ENCODE measurements around the gene C10orf88. TPM values are rescaled to one million over a fixed set of nuclear protein-coding genes. Genes with fewer than 3 reads are reported as not detected.
"Not testable (repeated sequence)": the region's sequence is repeated elsewhere in the genome, so short reads cannot be mapped to it uniquely, and the experiment has no call there.

C10orf88 gene
- total and polyA plus RNA-seq, 7 experiments from 2014 or later: 5.2 to 16.8 (median 8.5) TPM

DNA sequence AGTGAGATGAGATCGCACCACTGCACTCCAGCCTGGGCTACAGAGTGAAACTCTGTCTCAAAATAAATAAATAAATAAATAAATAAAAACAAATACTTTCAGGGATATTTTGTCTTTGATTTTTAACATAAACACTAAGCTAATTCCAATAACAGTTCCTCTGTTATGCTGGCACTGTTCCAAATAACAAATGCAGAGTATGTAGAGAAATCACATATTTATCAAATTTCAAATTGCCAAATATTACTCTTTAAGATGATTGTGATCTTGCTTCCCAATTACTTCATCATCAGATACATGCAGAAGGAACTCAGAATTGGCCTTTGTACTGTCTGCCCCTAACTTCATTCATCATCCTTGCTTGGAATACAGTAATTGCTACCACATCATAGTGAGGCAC is 23.9 kb downstream of the C10orf88 start:
- Histone ChIP-seq H3K4me3 (ENCODE audit: low read length) (no peak overlapping the region), H3K27ac (ENCODE audit: low read depth, low read length) (no peak overlapping the region), H3K36me3 (ENCODE audit: control insufficient read depth in 2 of 3, insufficient read depth in 3 of 3, low read length in 3 of 3) (peaks cover 0 to 4% (median 0%) of the 10 kb centered on the region in 3 experiments), H3K4me1 (ENCODE audit: control insufficient read depth in 2 of 2, insufficient read depth in 2 of 2, low read length in 2 of 2) (no peaks in the 10 kb centered on the region), H3K9me3 (ENCODE audit: control insufficient read depth in 2 of 3, low read length in 3 of 3) (no peaks in the 10 kb centered on the region), H3K27me3 (ENCODE audit: control insufficient read depth in 2 of 2, insufficient read depth in 2 of 2, low read length in 2 of 2) (no peaks in the 10 kb centered on the region)
- no peak overlapping the region for H3K27ac Mint-ChIP-seq
- CTCF ChIA-PET: no interaction called here
- POLR2A ChIA-PET: no interaction called here
- H3K4me3 Mint-ChIP-seq: no peak overlapping the region
- intact Hi-C loops (cut with micrococcal nuclease): no loop called here
- no peaks in the 10 kb centered on the region for H3K9me3 Mint-ChIP-seq
- DNase-seq (no peak), ATAC-seq (no peak)
- H3K4me1 Mint-ChIP-seq: peaks cover 0 to 7% (median 4%) of the 10 kb centered on the region in 7 donors
- H3K27me3 Mint-ChIP-seq: no peaks in the 10 kb centered on the region
- H3K36me3 Mint-ChIP-seq: peaks cover 0 to 28% (median 4%) of the 10 kb centered on the region in 5 donors

DNA sequence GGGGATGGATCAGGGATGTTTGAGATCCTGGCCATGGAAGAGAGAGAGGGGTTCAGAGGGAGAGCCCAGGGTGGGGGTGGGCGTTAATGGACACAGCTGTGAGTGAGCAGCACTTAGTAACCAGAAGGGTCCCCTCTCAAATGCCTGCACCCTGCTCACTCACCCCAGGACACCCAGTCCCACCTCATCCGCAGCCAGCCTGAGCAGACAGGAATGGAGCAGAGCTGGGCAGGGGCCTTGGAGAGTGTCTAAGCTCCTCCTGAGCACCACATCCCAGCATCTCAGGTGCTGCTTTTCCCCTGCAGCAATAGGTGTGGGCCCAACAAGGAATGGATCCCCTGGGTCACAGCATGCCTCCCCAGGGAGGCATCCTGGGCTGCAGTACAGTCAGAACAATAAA is 38.3 kb downstream of the C10orf88 start:
- Mint-ChIP-seq H3K4me1 (no peaks in the 10 kb centered on the region), H3K4me3 (no peak overlapping the region), H3K27me3 (peaks cover 0 to 14% (median 12%) of the 10 kb centered on the region in 5 donors), H3K9me3 (peaks cover 0 to 12% (median 3%) of the 10 kb centered on the region in 11 donors), H3K27ac (no peak overlapping the region), H3K36me3 (peaks cover 0 to 5% (median under 1%) of the 10 kb centered on the region in 5 donors)
- no peak overlapping the region for H3K27ac ChIP-seq (ENCODE audit: low read depth, low read length)
- intact Hi-C loops (cut with micrococcal nuclease): no loop called here
- ATAC-seq (no peak), DNase-seq (no peak)
- POLR2A ChIA-PET: no interaction called here
- no peak overlapping the region for H3K4me3 ChIP-seq (ENCODE audit: low read length)
- H3K4me1 ChIP-seq (ENCODE audit: control insufficient read depth in 2 of 2, insufficient read depth in 2 of 2, low read length in 2 of 2): no peaks in the 10 kb centered on the region
- no peaks in the 10 kb centered on the region for H3K36me3 ChIP-seq (ENCODE audit: control insufficient read depth in 2 of 3, insufficient read depth in 3 of 3, low read length in 3 of 3)
- CTCF ChIA-PET: no interaction called here
- no peaks in the 10 kb centered on the region for H3K9me3 ChIP-seq (ENCODE audit: control insufficient read depth in 2 of 3, low read length in 3 of 3)
- no peaks in the 10 kb centered on the region for H3K27me3 ChIP-seq (ENCODE audit: control insufficient read depth in 2 of 2, insufficient read depth in 2 of 2, low read length in 2 of 2)

DNA sequence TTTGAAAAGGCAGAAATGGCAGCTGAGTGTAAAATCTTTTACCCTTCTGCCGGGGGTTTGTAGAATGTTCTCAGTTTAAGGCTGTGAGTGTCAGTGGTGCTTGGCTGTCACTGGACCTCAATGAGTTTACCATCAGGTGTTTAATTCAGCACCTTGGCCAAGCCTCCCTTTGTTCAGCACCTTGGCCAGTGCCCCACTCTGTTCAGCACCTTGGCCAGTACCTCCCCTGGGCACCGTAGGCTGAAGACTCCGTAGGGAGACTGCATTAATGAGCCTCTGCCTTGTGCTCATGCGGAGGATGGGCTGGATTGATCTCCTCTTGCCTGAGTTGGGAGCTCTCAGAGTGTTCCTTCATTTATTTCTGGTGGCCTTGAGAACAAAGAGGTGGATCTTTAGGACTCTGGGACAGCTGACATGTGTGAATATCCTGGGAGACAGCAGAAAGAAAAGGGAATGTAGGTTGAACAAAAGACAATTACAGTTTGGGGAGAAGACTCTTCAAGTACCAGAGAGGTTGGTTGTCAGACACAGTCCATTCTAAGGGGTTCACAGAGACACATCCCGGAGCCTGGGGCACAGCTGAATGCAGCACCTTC is 42.0 kb downstream of the C10orf88 start:
- H3K27me3 Mint-ChIP-seq: peaks cover 5 to 15% (median 12%) of the 10 kb centered on the region in 5 donors
- peaks cover 0 to 8% (median 5%) of the 10 kb centered on the region in 11 donors for H3K9me3 Mint-ChIP-seq
- H3K36me3 Mint-ChIP-seq: peaks cover 0 to 5% (median 0%) of the 10 kb centered on the region in 5 donors
- no peaks in the 10 kb centered on the region for H3K4me1 Mint-ChIP-seq
- intact Hi-C loops (cut with micrococcal nuclease): loop anchor here in 1 of 2 donors (1.0 kb wide), 1 partner anchor 33 kb away; the partner anchor contains the start of gene FAM24B
- Histone ChIP-seq H3K36me3 (ENCODE audit: control insufficient read depth in 2 of 3, insufficient read depth in 3 of 3, low read length in 3 of 3) (no peaks in the 10 kb centered on the region), H3K9me3 (ENCODE audit: control insufficient read depth in 2 of 3, low read length in 3 of 3) (no peaks in the 10 kb centered on the region), H3K4me3 (ENCODE audit: low read length) (no peak overlapping the region), H3K4me1 (ENCODE audit: control insufficient read depth in 2 of 2, insufficient read depth in 2 of 2, low read length in 2 of 2) (no peaks in the 10 kb centered on the region), H3K27ac (ENCODE audit: low read depth, low read length) (no peak overlapping the region), H3K27me3 (ENCODE audit: control insufficient read depth in 2 of 2, insufficient read depth in 2 of 2, low read length in 2 of 2) (no peaks in the 10 kb centered on the region)
- ATAC-seq: peak; percentile 83
- no peak overlapping the region for H3K27ac Mint-ChIP-seq
- ChIA-PET CTCF (no interaction called here), POLR2A (no interaction called here)
- H3K4me3 Mint-ChIP-seq: no peak overlapping the region
- peak; percentile 13 to 69 (median 40) for DNase-seq

DNA sequence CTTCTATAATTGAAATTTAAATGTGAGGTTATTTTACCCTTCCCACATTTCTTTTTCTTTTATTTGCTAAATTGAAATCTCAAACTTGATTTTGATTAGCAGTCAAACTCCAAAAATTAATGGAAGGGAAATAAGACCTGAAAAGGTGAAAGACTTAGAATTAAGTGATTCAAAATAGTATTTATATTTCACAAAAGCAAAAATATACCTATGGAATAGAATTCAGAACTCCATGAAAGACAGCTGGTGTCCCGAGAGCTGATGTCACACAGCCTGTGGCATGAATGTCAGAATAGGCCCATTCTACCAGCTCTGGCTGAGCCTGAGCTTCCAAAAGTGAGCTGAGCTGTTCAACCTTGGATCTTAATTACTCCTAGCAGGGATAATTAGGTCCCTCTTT is 43.7 kb downstream of the C10orf88 start, which contains the start of gene FAM24A:
Gene FAM24A (plus strand): TSS at position 301 of the 400 bp plus-strand sequence. CDS start 1,025 bp downstream, outside the sequence.
- H3K27ac Mint-ChIP-seq: no peak within 1 kb of the TSS
- no peak for ATAC-seq
- ChIA-PET CTCF (no interaction called here), POLR2A (no interaction called here)
- Histone ChIP-seq H3K36me3 (ENCODE audit: control insufficient read depth in 2 of 3, insufficient read depth in 3 of 3, low read length in 3 of 3) (no peaks in the 10 kb centered on the region), H3K4me3 (ENCODE audit: low read length) (no peak within 1 kb of the TSS), H3K27me3 (ENCODE audit: control insufficient read depth in 2 of 2, insufficient read depth in 2 of 2, low read length in 2 of 2) (no peaks in the 10 kb centered on the region), H3K9me3 (ENCODE audit: control insufficient read depth in 2 of 3, low read length in 3 of 3) (no peaks in the 10 kb centered on the region), H3K4me1 (ENCODE audit: control insufficient read depth in 2 of 2, insufficient read depth in 2 of 2, low read length in 2 of 2) (no peaks in the 10 kb centered on the region), H3K27ac (ENCODE audit: low read depth, low read length) (no peak within 1 kb of the TSS)
- H3K27me3 Mint-ChIP-seq: peaks cover 6 to 15% (median 12%) of the 10 kb centered on the region in 5 donors
- DNase-seq: no peak
- intact Hi-C loops (cut with micrococcal nuclease): no loop called here
- no peaks in the 10 kb centered on the region for H3K4me1 Mint-ChIP-seq
- no peaks in the 10 kb centered on the region for H3K36me3 Mint-ChIP-seq
- peaks cover 0 to 7% (median 4%) of the 10 kb centered on the region in 11 donors for H3K9me3 Mint-ChIP-seq
- no peak within 1 kb of the TSS for H3K4me3 Mint-ChIP-seq

DNA sequence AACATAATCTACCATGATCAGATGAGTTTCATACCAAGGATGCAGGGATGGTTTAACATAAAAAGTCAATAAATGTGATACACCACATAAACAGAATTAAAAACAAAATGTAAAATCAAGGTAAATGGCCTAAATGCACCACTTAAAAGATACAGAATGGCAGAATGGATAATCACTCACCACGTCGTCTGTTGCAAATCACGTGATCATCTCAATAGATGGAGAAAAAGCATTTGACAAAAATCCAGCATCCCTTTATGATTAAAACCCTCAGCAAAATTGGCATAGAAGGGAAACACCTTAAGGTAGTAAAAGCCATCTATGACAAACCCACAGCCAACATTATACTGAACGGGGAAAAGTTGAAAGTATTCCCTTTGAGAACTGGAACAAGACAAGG is 50.2 kb downstream of the C10orf88 start:
- H3K36me3 ChIP-seq (ENCODE audit: control insufficient read depth in 2 of 3, insufficient read depth in 3 of 3, low read length in 3 of 3); H3K4me3 Mint-ChIP-seq; CTCF ChIA-PET; H3K27me3 ChIP-seq (ENCODE audit: control insufficient read depth in 2 of 2, insufficient read depth in 2 of 2, low read length in 2 of 2); POLR2A ChIA-PET; H3K4me1 Mint-ChIP-seq; ATAC-seq; H3K9me3 ChIP-seq (ENCODE audit: control insufficient read depth in 2 of 3, low read length in 3 of 3); H3K4me1 ChIP-seq (ENCODE audit: control insufficient read depth in 2 of 2, insufficient read depth in 2 of 2, low read length in 2 of 2); DNase-seq; H3K27ac ChIP-seq (ENCODE audit: low read depth, low read length); intact Hi-C loops (cut with micrococcal nuclease); H3K4me3 ChIP-seq (ENCODE audit: low read length); H3K27ac Mint-ChIP-seq: not testable (repeated sequence)
- H3K9me3 Mint-ChIP-seq: peaks cover 8 to 40% (median 15%) of the 10 kb centered on the region in 11 donors
- peaks cover 23 to 56% (median 40%) of the 10 kb centered on the region in 5 donors for H3K27me3 Mint-ChIP-seq
- peaks cover 0 to 11% (median 3%) of the 10 kb centered on the region in 5 donors for H3K36me3 Mint-ChIP-seq

DNA sequence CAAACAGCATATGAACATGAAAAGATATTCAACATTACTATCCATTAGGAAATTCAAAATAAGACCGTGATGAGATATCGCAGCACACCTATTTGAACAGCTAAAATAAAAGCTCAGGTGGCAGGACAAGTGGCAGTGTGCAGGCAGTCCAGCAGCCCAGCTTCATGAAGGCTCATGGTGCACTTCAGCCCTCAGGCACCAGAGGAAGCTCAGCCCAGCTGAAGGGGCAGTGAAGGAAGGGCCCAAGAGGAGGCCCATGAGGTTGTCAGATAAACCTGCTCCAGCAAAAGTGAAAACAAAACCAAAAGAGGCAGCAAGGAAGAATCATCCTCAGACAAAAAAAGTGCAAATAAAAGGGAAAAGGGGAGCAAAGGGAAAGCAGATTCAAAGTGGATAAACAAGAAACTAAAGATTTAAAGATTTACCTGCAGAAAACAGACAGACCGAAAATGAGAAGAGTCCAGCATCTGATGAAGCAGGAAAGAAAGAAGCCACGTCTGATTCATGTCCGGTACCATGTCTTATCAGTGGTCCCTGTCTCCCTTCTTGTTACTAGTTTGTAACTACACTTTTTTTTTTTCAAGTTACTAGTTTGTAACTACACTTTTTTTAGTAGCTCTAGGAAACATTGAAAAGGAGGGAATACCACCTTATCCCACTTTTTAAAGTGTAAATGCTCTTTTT is 59.6 kb downstream of the C10orf88 start:
- CTCF ChIA-PET: no interaction called here

More for the DNA sequence above, 59.6 kb downstream of the C10orf88 start:
- ATAC-seq: no peak
- H3K4me1 Mint-ChIP-seq: peaks cover 0 to 5% (median 0%) of the 10 kb centered on the region in 7 donors
- peaks cover 0 to 8% (median 0%) of the 10 kb centered on the region in 5 donors for H3K27me3 Mint-ChIP-seq
- H3K4me3 ChIP-seq (ENCODE audit: low read length): no peak overlapping the region
- H3K27ac Mint-ChIP-seq: no peak overlapping the region
- H3K36me3 ChIP-seq (ENCODE audit: control insufficient read depth in 2 of 3, insufficient read depth in 3 of 3, low read length in 3 of 3): no peaks in the 10 kb centered on the region
- no peak overlapping the region for H3K4me3 Mint-ChIP-seq
- POLR2A ChIA-PET: no interaction called here
- intact Hi-C loops (cut with micrococcal nuclease): no loop called here
- H3K27ac ChIP-seq (ENCODE audit: low read depth, low read length): no peak overlapping the region
- H3K9me3 Mint-ChIP-seq: peaks cover 0 to 4% (median 0%) of the 10 kb centered on the region in 11 donors
- H3K4me1 ChIP-seq (ENCODE audit: control insufficient read depth in 2 of 2, insufficient read depth in 2 of 2, low read length in 2 of 2): no peaks in the 10 kb centered on the region
- DNase-seq: no peak
- no peaks in the 10 kb centered on the region for H3K27me3 ChIP-seq (ENCODE audit: control insufficient read depth in 2 of 2, insufficient read depth in 2 of 2, low read length in 2 of 2)
- H3K9me3 ChIP-seq (ENCODE audit: control insufficient read depth in 2 of 3, low read length in 3 of 3): no peaks in the 10 kb centered on the region
- peaks cover 3 to 23% (median 10%) of the 10 kb centered on the region in 5 donors for H3K36me3 Mint-ChIP-seq
